Effector memory CD8-positive, alpha-beta T cell (primary cell): Measurements from ENCODE around the gene TAB2.
"Not testable (repeated sequence)": the region's sequence is repeated elsewhere in the genome, so short reads cannot be mapped to it uniquely, and the experiment has no call there.

Experiments
- ATAC-seq: fragments of 150-1000 bp; cut with Tn5 transposase; replicated peaks from 2 replicates; pipeline ENCODE4 v1.10.0; 2021; ENCODE audit warnings: mild to moderate bottlenecking, moderate library complexity
- DNase-seq, 3 experiments: peaks; one replicate each; pipeline ENCODE4 v3.0.0; 2021
- H3K27ac Mint-ChIP-seq, 2 donors: one replicate each; pipeline ENCODE4 v1.8.0; 2022; ENCODE audit warnings: mild to moderate bottlenecking in 2 of 2, mixed read lengths in 2 of 2, moderate library complexity in 2 of 2
- H3K27me3 Mint-ChIP-seq, 2 donors: one replicate each; pipeline ENCODE4 v1.8.0; 2022; ENCODE audit warnings: mixed read lengths in 2 of 2
- H3K36me3 Mint-ChIP-seq: one replicate; pipeline ENCODE4 v1.8.0; 2022; ENCODE audit warnings: mild to moderate bottlenecking, moderate library complexity, mixed read lengths; ENCODE audit not compliant: insufficient read depth
- H3K4me1 Mint-ChIP-seq, 2 donors: one replicate each; pipeline ENCODE4 v1.8.0; 2022; ENCODE audit warnings: low read depth in 2 of 2, mixed read lengths in 2 of 2
- H3K4me3 Mint-ChIP-seq, 2 donors: one replicate each; pipeline ENCODE4 v1.8.0; 2022; ENCODE audit warnings: mild to moderate bottlenecking in 2 of 2, mixed read lengths in 2 of 2, moderate library complexity in 2 of 2
- H3K9me3 Mint-ChIP-seq, 2 donors: one replicate each; pipeline ENCODE4 v1.8.0; 2022; ENCODE audit warnings: mixed read lengths in 2 of 2

Gene TAB2

GRCh38 chr6:149443411-149444181, 126.1 kb downstream of the TAB2 start:
- H3K4me1 Mint-ChIP-seq, result peaks cover 0 to 2% of the 10 kb centered on the region in 2 donors
- ATAC-seq (no peak), DNase-seq (no peak)
- no peaks in the 10 kb centered on the region for H3K9me3 Mint-ChIP-seq
- H3K4me3 Mint-ChIP-seq, result no peak overlapping the region
- no peak overlapping the region for H3K27ac Mint-ChIP-seq
- H3K27me3 Mint-ChIP-seq, result no peaks in the 10 kb centered on the region
- peaks cover 2% of the 10 kb centered on the region for H3K36me3 Mint-ChIP-seq

DNA sequence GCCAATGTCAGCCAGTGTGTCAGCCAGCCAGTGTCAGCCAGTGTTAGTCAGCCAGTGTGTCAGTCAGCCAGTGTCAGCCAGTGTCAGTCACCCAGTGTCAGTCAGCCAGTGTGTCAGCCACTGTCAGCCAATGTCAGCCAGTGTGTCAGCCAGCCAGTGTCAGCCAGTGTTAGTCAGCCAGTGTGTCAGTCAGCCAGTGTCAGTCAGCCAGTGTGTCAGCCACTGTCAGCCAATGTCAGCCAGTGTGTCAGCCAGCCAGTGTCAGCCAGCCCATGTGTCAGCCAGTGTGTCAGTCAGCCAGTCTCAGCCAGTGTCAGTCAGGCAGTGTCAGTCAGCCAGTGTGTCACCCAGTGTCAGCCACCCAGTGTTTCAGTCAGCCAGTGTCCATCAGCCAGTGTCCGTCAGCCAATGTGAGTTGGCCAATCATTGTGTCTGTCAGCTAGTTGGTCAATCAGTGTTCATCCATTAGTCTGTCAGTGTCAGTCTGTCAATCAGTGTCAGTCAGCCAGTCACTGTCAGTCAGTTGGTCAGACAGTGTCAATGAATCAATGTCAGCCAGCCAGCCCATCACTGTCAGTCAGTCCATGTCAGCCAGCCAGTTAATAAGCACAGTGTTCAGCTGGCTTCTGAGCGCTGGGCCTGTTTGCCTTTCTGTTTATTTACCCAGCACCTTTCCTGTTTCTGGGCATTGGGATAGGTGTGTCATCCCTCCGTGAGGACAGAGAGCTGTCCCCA, 127.0 kb downstream of the TAB2 start:
- DNase-seq, H3K4me3 Mint-ChIP-seq: not testable (repeated sequence)

GRCh38 chr6:149445095-149445466, 127.6 kb downstream of the TAB2 start:
- peaks cover 0 to 2% of the 10 kb centered on the region in 2 donors for H3K4me1 Mint-ChIP-seq
- ATAC-seq (peak; percentile 21), DNase-seq (no peak)
- no peaks in the 10 kb centered on the region for H3K9me3 Mint-ChIP-seq
- no peak overlapping the region for H3K27ac Mint-ChIP-seq
- peaks cover 6% of the 10 kb centered on the region for H3K36me3 Mint-ChIP-seq
- no peaks in the 10 kb centered on the region for H3K27me3 Mint-ChIP-seq
- H3K4me3 Mint-ChIP-seq, result no peak overlapping the region

More for the DNA sequence above, 127.0 kb downstream of the TAB2 start:
- H3K4me1 Mint-ChIP-seq, H3K27me3 Mint-ChIP-seq, H3K36me3 Mint-ChIP-seq, ATAC-seq, H3K27ac Mint-ChIP-seq, H3K9me3 Mint-ChIP-seq: not testable (repeated sequence)

GRCh38 chr6:149445573-149445972, 128.1 kb downstream of the TAB2 start:
- no peaks in the 10 kb centered on the region for H3K9me3 Mint-ChIP-seq
- peaks cover 0 to 2% of the 10 kb centered on the region in 2 donors for H3K4me1 Mint-ChIP-seq
- DNase-seq, result no peak
- no peak overlapping the region for H3K4me3 Mint-ChIP-seq
- ATAC-seq, result no peak
- peaks cover 6% of the 10 kb centered on the region for H3K36me3 Mint-ChIP-seq
- no peak overlapping the region for H3K27ac Mint-ChIP-seq
- H3K27me3 Mint-ChIP-seq, result no peaks in the 10 kb centered on the region

DNA sequence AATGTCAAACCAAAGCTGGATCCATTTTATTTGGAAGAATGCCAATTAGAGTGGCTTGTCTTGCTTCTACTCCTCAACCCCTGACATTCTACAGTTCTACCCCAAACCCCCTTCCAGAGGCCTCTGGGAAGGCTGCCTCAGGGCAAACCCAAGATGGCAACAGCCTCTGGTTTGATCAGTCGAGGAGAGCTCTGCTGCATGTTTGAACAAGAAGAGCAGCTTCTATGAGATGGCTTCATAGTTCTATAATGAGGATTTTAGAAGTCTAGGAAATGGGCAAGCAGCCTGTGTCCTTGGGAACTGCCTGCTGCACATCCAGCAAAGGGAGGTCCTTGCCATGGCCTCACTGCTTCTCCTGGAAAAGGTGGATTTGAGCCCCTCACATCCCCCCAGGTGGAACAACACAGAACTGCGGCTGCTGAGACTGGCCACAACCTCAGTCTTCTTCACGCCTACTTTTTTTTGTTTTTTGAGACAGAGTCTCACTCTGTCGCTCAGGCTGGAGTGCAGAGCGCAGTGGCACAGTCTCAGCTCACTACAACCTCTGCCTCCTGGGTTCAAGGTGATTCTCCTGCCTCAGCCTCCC, 129.4 kb downstream of the TAB2 start:
- no peak for ATAC-seq
- DNase-seq, result no peak
- Mint-ChIP-seq H3K4me3 (no peak overlapping the region), H3K27ac (peak overlapping the region in 1 of 2 donors; percentile 46), H3K4me1 (peaks cover 0 to 2% of the 10 kb centered on the region in 2 donors), H3K27me3 (no peaks in the 10 kb centered on the region), H3K9me3 (no peaks in the 10 kb centered on the region), H3K36me3 (peaks cover 4% of the 10 kb centered on the region)

GRCh38 chr6:149448821-149449453, 131.4 kb downstream of the TAB2 start:
- no peaks in the 10 kb centered on the region for H3K27me3 Mint-ChIP-seq
- H3K36me3 Mint-ChIP-seq, result peaks cover 15% of the 10 kb centered on the region
- DNase-seq (no peak), ATAC-seq (no peak)
- H3K9me3 Mint-ChIP-seq, result no peaks in the 10 kb centered on the region
- H3K4me3 Mint-ChIP-seq, result no peak overlapping the region
- no peak overlapping the region for H3K27ac Mint-ChIP-seq
- peaks cover 0 to 2% of the 10 kb centered on the region in 2 donors for H3K4me1 Mint-ChIP-seq

GRCh38 chr6:149449831-149450678, 132.5 kb downstream of the TAB2 start:
- no peak for ATAC-seq
- Mint-ChIP-seq H3K27me3 (no peaks in the 10 kb centered on the region), H3K9me3 (no peaks in the 10 kb centered on the region), H3K4me3 (peak overlapping the region in 1 of 2 donors; percentile 29), H3K4me1 (peaks cover 0 to 2% of the 10 kb centered on the region in 2 donors), H3K27ac (no peak overlapping the region), H3K36me3 (peaks cover 15% of the 10 kb centered on the region)
- no peak for DNase-seq

GRCh38 chr6:149450679-149451375, 133.3 kb downstream of the TAB2 start:
- peak overlapping the region in 1 of 2 donors; percentile 29 for H3K4me3 Mint-ChIP-seq
- no peak for DNase-seq
- ATAC-seq, result no peak
- no peaks in the 10 kb centered on the region for H3K9me3 Mint-ChIP-seq
- H3K27me3 Mint-ChIP-seq, result no peaks in the 10 kb centered on the region
- no peak overlapping the region for H3K27ac Mint-ChIP-seq
- peaks cover 0 to 2% of the 10 kb centered on the region in 2 donors for H3K4me1 Mint-ChIP-seq
- peaks cover 17% of the 10 kb centered on the region for H3K36me3 Mint-ChIP-seq

DNA sequence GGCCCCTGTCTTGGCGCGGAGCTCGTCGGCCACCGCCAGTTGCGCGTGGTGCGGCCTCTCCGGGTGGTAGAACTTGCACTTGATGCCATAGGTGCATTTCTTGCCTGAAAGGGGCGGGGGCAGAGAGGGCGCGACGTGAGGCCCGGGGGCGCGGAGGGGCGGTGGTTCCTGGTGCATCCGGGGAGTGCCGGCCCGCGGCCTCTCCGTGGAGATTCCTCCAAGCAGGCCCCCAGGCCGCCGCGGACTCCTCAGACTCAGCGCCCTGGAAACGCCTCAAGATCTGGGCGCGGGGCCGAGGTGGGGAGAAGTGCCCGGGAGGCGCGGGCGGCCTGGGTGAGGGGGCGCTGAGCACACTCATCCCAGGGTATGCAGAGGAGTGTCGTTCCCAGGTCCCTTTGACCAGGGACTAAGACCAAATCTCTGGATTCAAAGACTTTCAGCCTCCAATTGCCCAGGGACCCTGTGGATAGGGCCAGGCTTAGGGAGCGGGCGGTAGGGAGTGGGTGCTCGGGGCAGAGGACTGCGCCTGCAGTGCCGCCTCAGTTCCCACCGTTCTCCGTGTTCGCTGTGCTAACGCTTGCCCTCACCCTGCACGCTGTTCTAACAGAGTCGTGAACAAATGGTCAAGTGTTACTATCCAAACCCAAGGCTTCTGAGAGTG, 134.0 kb downstream of the TAB2 start:
- Mint-ChIP-seq H3K4me3 (no peak overlapping the region), H3K27ac (no peak overlapping the region), H3K36me3 (peaks cover 19% of the 10 kb centered on the region), H3K27me3 (no peaks in the 10 kb centered on the region), H3K9me3 (no peaks in the 10 kb centered on the region), H3K4me1 (peaks cover 0 to 1% of the 10 kb centered on the region in 2 donors)
- no peak for DNase-seq
- ATAC-seq, result no peak

DNA sequence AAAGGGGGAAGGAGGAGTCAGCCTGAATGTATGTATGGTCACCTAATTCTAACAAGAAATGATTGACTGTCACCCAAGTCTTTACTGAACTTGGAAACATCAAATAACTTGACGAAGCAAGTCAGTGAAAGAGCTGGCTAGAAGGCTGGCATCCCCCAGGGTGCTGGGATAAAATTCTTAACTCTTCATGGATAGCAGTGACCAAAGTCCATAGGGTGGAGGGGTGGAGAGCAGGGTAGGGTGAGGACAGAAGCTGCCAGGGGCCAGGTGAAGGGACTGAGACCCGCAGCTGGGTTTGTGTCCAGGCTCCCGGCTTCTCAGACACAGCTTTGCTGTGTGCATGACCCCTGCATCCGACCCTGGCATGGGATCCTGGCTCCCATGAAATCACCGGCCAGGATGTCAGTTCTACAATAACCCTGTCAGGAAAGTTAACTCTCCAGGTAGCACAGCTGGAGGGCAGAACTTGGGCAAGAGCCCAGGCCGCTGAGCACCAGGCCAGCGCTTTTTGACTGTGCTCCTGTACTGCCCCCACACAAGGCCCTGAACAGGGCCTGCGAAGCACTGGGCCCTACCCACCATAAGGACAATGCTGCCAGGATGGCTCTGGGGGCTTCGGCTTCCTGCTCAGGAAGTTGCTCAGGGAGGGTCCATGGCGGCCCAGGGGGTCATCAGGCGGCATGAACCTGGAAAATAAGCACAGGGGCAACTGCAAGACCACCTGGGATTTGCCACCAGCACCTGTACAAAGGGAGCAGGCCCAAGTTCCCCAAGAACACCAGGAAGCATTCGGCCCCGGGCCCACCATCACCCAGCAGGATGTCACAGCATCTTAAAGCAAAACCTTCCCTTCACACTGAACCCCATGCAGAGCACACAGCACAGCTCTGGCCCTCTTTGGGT, 134.8 kb downstream of the TAB2 start:
- ATAC-seq, result no peak
- Mint-ChIP-seq H3K4me1 (no peaks in the 10 kb centered on the region), H3K9me3 (no peaks in the 10 kb centered on the region), H3K27ac (no peak overlapping the region), H3K27me3 (no peaks in the 10 kb centered on the region), H3K36me3 (peaks cover 19% of the 10 kb centered on the region), H3K4me3 (no peak overlapping the region)
- no peak for DNase-seq

- no peaks in the 10 kb centered on the region for H3K4me1 Mint-ChIP-seq
- H3K9me3 Mint-ChIP-seq, result no peaks in the 10 kb centered on the region
- H3K27me3 Mint-ChIP-seq, result no peaks in the 10 kb centered on the region
- peak overlapping the region; percentile 16 to 20 for H3K27ac Mint-ChIP-seq
- no peak overlapping the region for H3K4me3 Mint-ChIP-seq
- no peak for DNase-seq
- peaks cover 28% of the 10 kb centered on the region for H3K36me3 Mint-ChIP-seq
- no peak for ATAC-seq
These were observed 136.3 kb downstream of the TAB2 start for GRCh38 chr6:149453597-149454345.
